ENCODE results near the gene ADGRV1.

- TF ChIP-seq CTCF (IDR thresholded peaks at IDR 0.05) (no peak), ZFX (IDR thresholded peaks at IDR 0.05; ENCODE audit: borderline replicate concordance) (no peak)
Measured at GRCh38 chr5:91048073-91048472, 489.5 kb downstream of the ADGRV1 start.

Measured in 22Rv1 (cell line).